Rectal smooth muscle tissue (tissue), 1 donor: ENCODE results near the gene NTRK2.

Source experiments
- H3K27ac ChIP-seq: one replicate; pipeline ENCODE4 v1.7.0; 2013; ENCODE audit warnings: low read depth, low read length, inconsistent platforms
- H3K27me3 ChIP-seq: one replicate; pipeline ENCODE4 v1.7.0; 2013; ENCODE audit warnings: low read length; ENCODE audit not compliant: control insufficient read depth, insufficient read depth
- H3K36me3 ChIP-seq: one replicate; pipeline ENCODE4 v1.7.0; 2013; ENCODE audit warnings: low read length; ENCODE audit not compliant: control insufficient read depth, insufficient read depth
- H3K4me1 ChIP-seq: one replicate; pipeline ENCODE4 v1.7.0; 2013; ENCODE audit warnings: low read length; ENCODE audit not compliant: control insufficient read depth, insufficient read depth
- H3K4me3 ChIP-seq: one replicate; pipeline ENCODE4 v1.7.0; 2013; ENCODE audit warnings: low read length
- H3K9ac ChIP-seq: one replicate; pipeline ENCODE4 v1.7.0; 2013; ENCODE audit warnings: low read length

The NTRK2 gene

DNA sequence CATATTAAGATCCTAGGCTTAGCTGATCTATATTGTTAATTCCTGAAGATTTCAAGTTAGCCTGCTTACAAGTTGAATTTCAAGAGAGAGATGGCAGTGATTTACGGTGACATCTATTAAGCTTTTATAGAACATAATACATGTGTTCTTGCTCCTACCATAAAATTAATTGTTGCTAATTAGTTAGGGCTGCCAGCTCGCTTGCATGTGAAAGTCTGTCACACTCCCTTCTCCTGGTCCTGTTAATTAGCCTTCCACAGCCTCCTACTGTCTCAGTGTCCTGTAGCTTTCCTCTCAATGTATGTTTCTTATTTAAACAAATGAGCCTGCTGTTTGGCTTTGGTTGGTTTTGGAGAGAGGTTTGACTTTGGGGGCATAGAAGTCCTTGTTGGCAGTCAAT is 247.2 kb downstream of the NTRK2 start:
- no peaks in the 10 kb centered on the region for H3K27me3 ChIP-seq
- H3K4me1 ChIP-seq: no peaks in the 10 kb centered on the region
- no peak overlapping the region for H3K9ac ChIP-seq
- no peak overlapping the region for H3K27ac ChIP-seq
- no peak overlapping the region for H3K4me3 ChIP-seq
- H3K36me3 ChIP-seq: no peaks in the 10 kb centered on the region

- no peak overlapping the region for H3K9ac ChIP-seq
- no peaks in the 10 kb centered on the region for H3K36me3 ChIP-seq
- H3K27ac ChIP-seq: no peak overlapping the region
- H3K4me1 ChIP-seq: no peaks in the 10 kb centered on the region
- no peak overlapping the region for H3K4me3 ChIP-seq
- no peaks in the 10 kb centered on the region for H3K27me3 ChIP-seq
These were observed 248.0 kb downstream of the NTRK2 start for GRCh38 chr9:84917366-84918070.

GRCh38 chr9:84919440-84919839 is 249.9 kb downstream of the NTRK2 start:
- Histone ChIP-seq H3K27me3 (no peaks in the 10 kb centered on the region), H3K4me3 (no peak overlapping the region), H3K4me1 (no peaks in the 10 kb centered on the region), H3K36me3 (no peaks in the 10 kb centered on the region), H3K9ac (no peak overlapping the region), H3K27ac (no peak overlapping the region)

DNA sequence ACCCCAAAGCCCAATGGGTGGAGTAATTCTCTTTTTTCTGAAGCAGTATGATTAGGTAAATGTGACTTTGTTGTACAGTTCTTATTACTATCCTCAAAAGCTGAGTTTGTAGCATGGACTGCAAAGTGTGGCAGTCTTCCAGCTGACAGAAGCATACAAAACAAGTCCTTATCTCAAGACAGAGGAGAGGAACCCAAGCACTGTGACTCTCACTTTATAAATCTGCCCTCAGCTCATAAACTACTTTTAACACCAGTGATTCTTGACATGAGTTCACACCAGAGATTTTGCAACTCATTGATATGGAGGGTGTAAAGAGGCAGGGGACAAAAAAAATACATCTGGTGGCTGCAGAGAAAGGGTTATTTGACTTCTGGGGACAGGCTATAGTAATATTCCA is 251.6 kb downstream of the NTRK2 start:
- Histone ChIP-seq H3K4me1 (no peaks in the 10 kb centered on the region), H3K36me3 (no peaks in the 10 kb centered on the region), H3K4me3 (no peak overlapping the region), H3K27ac (no peak overlapping the region), H3K9ac (no peak overlapping the region), H3K27me3 (no peaks in the 10 kb centered on the region)

GRCh38 chr9:84922051-84922450 is 252.5 kb downstream of the NTRK2 start:
- no peaks in the 10 kb centered on the region for H3K36me3 ChIP-seq
- no peaks in the 10 kb centered on the region for H3K4me1 ChIP-seq
- H3K4me3 ChIP-seq: no peak overlapping the region
- H3K27ac ChIP-seq: no peak overlapping the region
- H3K9ac ChIP-seq: no peak overlapping the region
- H3K27me3 ChIP-seq: no peaks in the 10 kb centered on the region

DNA sequence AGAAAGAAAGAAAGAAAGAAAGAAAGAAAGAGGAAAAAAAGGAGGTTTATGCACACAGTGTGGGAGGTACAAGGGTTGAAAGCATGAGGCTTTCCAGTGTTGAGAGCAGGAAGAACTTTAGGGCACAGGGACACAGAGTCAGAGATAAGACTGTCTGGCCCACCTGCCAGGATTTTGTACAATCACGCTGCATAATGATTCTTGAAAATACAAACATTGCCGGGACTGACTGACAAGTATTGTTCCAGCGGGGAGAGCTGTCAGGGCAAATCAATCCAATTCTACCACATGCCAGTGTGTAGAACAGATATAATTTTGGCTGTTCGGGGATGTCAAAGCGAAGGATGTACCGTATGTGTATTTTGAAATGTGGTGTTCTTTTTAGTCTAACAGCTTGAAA is 254.7 kb downstream of the NTRK2 start:
- Histone ChIP-seq H3K27ac (no peak overlapping the region), H3K4me3 (no peak overlapping the region), H3K9ac (no peak overlapping the region), H3K4me1 (no peaks in the 10 kb centered on the region), H3K27me3 (no peaks in the 10 kb centered on the region), H3K36me3 (no peaks in the 10 kb centered on the region)

DNA sequence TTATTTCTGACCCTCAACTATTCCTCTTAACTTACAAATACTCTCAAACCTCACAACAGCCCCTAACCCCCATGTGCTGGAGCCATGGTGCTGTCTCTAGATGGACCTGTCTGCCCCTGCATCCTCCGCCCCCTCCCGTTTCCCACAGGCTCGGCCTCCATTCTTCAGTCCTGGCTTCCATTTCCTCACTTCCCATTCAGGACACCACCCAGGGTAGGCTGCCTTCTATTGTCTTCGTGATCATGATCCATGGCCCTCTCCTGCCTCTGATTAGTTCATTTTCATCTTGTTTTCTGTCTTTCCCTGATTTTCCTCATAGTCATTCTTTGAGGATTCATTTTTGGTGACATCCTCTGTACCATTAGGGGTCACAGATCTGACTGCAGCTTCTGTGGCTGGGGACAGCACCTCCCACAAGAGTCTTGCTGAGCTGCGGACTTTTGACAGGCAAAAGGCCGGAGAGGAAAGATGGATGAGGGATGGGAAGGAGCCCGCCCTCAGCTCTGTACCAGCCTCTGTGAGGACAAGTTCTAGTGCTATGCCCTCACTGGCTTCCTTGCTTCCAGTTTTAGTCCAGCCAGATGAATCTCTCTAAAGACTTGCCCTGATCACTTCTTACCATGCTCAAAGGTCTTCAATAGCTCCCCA is 255.8 kb downstream of the NTRK2 start:
- H3K36me3 ChIP-seq: no peaks in the 10 kb centered on the region
- no peak overlapping the region for H3K27ac ChIP-seq
- H3K4me1 ChIP-seq: no peaks in the 10 kb centered on the region
- H3K9ac ChIP-seq: no peak overlapping the region
- no peak overlapping the region for H3K4me3 ChIP-seq
- H3K27me3 ChIP-seq: no peaks in the 10 kb centered on the region

GRCh38 chr9:84926793-84927192 is 257.3 kb downstream of the NTRK2 start:
- H3K9ac ChIP-seq: no peak overlapping the region
- H3K4me3 ChIP-seq: no peak overlapping the region
- no peaks in the 10 kb centered on the region for H3K27me3 ChIP-seq
- no peak overlapping the region for H3K27ac ChIP-seq
- no peaks in the 10 kb centered on the region for H3K4me1 ChIP-seq
- no peaks in the 10 kb centered on the region for H3K36me3 ChIP-seq

DNA sequence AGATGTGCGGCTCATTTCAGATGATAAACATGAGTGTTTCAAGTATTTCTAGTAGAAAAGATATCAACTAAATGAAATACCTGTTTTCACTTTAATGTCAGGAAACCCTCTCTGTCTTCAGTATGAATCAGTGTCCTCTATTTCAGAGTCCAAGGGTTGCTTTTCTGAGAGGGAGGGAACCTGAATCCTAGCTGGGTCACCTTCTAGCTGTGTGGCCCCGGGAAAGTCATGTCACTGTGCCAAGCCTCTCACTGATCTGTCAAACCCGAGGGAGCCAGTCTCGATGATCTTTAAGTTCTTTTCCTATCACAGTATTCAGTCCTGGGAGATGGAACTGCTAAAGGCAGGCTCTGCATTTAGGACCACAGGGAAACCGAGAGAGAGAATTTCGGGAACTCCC is 258.9 kb downstream of the NTRK2 start:
- H3K4me1 ChIP-seq: no peaks in the 10 kb centered on the region
- no peak overlapping the region for H3K27ac ChIP-seq
- H3K4me3 ChIP-seq: no peak overlapping the region
- no peak overlapping the region for H3K9ac ChIP-seq
- no peaks in the 10 kb centered on the region for H3K27me3 ChIP-seq
- no peaks in the 10 kb centered on the region for H3K36me3 ChIP-seq

DNA sequence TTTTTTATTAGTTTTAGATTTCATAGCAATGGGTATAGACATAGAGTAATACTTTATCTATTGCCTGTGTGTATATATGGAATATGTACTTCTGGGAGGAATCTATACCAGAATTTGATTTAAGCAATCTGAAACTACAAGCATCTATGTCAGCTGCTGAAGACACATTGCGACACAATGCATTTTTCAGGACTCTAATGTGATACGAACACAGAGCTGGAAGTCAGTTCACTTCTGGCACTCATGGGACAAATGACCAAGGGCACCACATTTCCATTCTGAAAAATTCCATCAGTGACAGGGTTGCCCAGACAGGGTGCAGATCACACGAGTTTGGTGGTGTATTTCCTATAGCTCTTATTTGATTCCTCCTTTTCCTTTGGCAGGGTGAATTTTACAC is 259.5 kb downstream of the NTRK2 start:
- H3K27me3 ChIP-seq: no peaks in the 10 kb centered on the region
- H3K4me3 ChIP-seq: no peak overlapping the region
- no peak overlapping the region for H3K27ac ChIP-seq
- H3K4me1 ChIP-seq: no peaks in the 10 kb centered on the region
- H3K9ac ChIP-seq: no peak overlapping the region
- H3K36me3 ChIP-seq: no peaks in the 10 kb centered on the region

GRCh38 chr9:84932915-84933527 is 263.5 kb downstream of the NTRK2 start:
- Histone ChIP-seq H3K9ac (no peak overlapping the region), H3K27ac (no peak overlapping the region), H3K27me3 (no peaks in the 10 kb centered on the region), H3K4me1 (no peaks in the 10 kb centered on the region), H3K36me3 (no peaks in the 10 kb centered on the region), H3K4me3 (no peak overlapping the region)

DNA sequence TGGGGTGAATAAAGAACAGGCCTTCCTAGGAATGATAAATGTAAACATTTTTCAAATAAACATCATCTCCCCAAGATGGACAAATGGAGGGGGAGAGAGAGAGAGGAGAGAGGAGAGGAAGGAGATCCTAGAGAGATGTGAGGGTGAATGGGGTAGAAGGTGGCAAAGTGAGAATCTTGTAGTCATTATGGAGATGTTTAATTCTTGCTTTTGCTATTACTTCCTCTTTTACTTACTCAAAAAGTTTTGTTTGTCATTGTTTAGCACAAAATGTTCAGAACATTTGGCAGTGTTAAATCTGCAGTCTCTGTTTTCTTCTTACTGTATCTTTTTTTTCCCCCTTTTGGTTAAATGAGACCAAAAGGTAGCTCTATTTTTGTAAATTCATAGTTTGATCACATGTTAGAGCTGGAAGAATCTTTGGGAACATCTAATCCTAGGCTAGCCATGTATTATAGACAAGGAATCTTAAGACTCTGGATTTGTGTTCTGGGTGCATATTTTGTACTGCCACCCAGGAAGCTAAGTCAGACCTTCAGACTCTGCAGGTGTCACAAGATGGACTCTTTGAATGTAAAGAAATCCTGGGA is 266.1 kb downstream of the NTRK2 start:
- Histone ChIP-seq H3K27me3 (no peaks in the 10 kb centered on the region), H3K4me3 (no peak overlapping the region), H3K4me1 (no peaks in the 10 kb centered on the region), H3K36me3 (no peaks in the 10 kb centered on the region), H3K27ac (no peak overlapping the region), H3K9ac (no peak overlapping the region)
